NT2/D1 (cell line): Measurements from ENCODE around the gene DENND4B.

ENCODE experiments used
- SUZ12 ChIP-seq: IDR thresholded peaks from 2 replicates; pipeline ENCODE4 v1.6.1; 2011; ENCODE audit not compliant: insufficient read length, insufficient read depth; ENCODE audit errors: extremely low read depth
- YY1 ChIP-seq: IDR thresholded peaks from 2 replicates; pipeline ENCODE4 v1.6.1; 2011; ENCODE audit not compliant: insufficient read length, insufficient read depth
- ZNF274 ChIP-seq: IDR thresholded peaks from 2 replicates; pipeline ENCODE4 v1.6.1; 2011; ENCODE audit warnings: mild to moderate bottlenecking, low read depth, low read length

- TF ChIP-seq SUZ12: no peak
- no peak for TF ChIP-seq ZNF274
- TF ChIP-seq YY1: no peak
These were observed 47.0 kb downstream of the DENND4B start for GRCh38 chr1:153899509-153899908.
